GM08714 (cell line): ENCODE data around the gene LPAR1.

Source experiments
- H3K4me3 ChIP-seq: fragments of 200-500 bp; sonication (Bioruptor generic); 2 replicates; pipeline ENCODE4 v1.5.1; 2014; ENCODE audit warnings: mild to moderate bottlenecking, low read length, inconsistent platforms
- ZNF274 ChIP-seq: IDR thresholded peaks from 2 replicates; pipeline ENCODE4 v1.6.1; 2012; ENCODE audit warnings: mild to moderate bottlenecking, low read depth, low read length

Gene LPAR1

GRCh38 chr9:111029260-111029659, 9.0 kb downstream of the LPAR1 start:
- no peak overlapping the region for H3K4me3 ChIP-seq
- no peak for TF ChIP-seq ZNF274

- H3K4me3 ChIP-seq: no peak overlapping the region
- TF ChIP-seq ZNF274: no peak
Observed at GRCh38 chr9:111027798-111028197, 10.5 kb downstream of the LPAR1 start.

- no peak overlapping the region for H3K4me3 ChIP-seq
- TF ChIP-seq ZNF274: no peak
Observed at GRCh38 chr9:111023128-111023527, 15.1 kb downstream of the LPAR1 start.

GRCh38 chr9:111020594-111020993, 17.7 kb downstream of the LPAR1 start:
- TF ChIP-seq ZNF274: no peak
- no peak overlapping the region for H3K4me3 ChIP-seq

GRCh38 chr9:111016426-111017045, 21.7 kb downstream of the LPAR1 start:
- no peak overlapping the region for H3K4me3 ChIP-seq
- no peak for TF ChIP-seq ZNF274

GRCh38 chr9:111016016-111016415, 22.3 kb downstream of the LPAR1 start:
- no peak for TF ChIP-seq ZNF274

GRCh38 chr9:111013707-111014106, 24.6 kb downstream of the LPAR1 start:
- TF ChIP-seq ZNF274: no peak
- no peak overlapping the region for H3K4me3 ChIP-seq

More at GRCh38 chr9:111016016-111016415, 22.3 kb downstream of the LPAR1 start:
- no peak overlapping the region for H3K4me3 ChIP-seq

GRCh38 chr9:111013250-111013649, 25.0 kb downstream of the LPAR1 start:
- TF ChIP-seq ZNF274: no peak
- H3K4me3 ChIP-seq: no peak overlapping the region

GRCh38 chr9:111008158-111009075, 29.9 kb downstream of the LPAR1 start:
- H3K4me3 ChIP-seq: no peak overlapping the region
- no peak for TF ChIP-seq ZNF274

GRCh38 chr9:111005746-111006470, 32.4 kb downstream of the LPAR1 start:
- no peak overlapping the region for H3K4me3 ChIP-seq
- no peak for TF ChIP-seq ZNF274

GRCh38 chr9:111004936-111005335, 33.3 kb downstream of the LPAR1 start:
- H3K4me3 ChIP-seq: no peak overlapping the region
- no peak for TF ChIP-seq ZNF274

- TF ChIP-seq ZNF274: no peak
- no peak overlapping the region for H3K4me3 ChIP-seq
Observed at GRCh38 chr9:111003182-111003581, 35.1 kb downstream of the LPAR1 start.

GRCh38 chr9:111001526-111001925, 36.7 kb downstream of the LPAR1 start:
- H3K4me3 ChIP-seq: no peak overlapping the region
- TF ChIP-seq ZNF274: no peak

GRCh38 chr9:111000202-111000601, 38.1 kb downstream of the LPAR1 start:
- TF ChIP-seq ZNF274: no peak
- H3K4me3 ChIP-seq: no peak overlapping the region
